Measurements from ENCODE around the gene NXN. TPM values are rescaled to one million over a fixed set of nuclear protein-coding genes. Genes with fewer than 3 reads are reported as not detected.

NXN gene
- polyA plus RNA-seq, 1 of the 3 experiments (the other 2 are of a cell fraction): 23.9 TPM

Small RNAs within 50 kb of the gene (small RNA-seq; reads per million reads assigned to genes)
- gene MIR3183: 0 to 0.20 (median 0) reads per million in 7 experiments

Other genes with a start within 250 kb of the NXN start
- gene TLCD3A, start 247.2 kb downstream of the NXN start, polyA plus RNA-seq (2012; rRNA removed): 31.7 and 34.4 TPM in 2 replicates
- gene GEMIN4, start 227.5 kb downstream of the NXN start, polyA plus RNA-seq (2012; rRNA removed): 10.7 and 12.5 TPM in 2 replicates
- gene GLOD4, start 197.5 kb downstream of the NXN start, polyA plus RNA-seq (2012; rRNA removed): 34.3 and 40.0 TPM in 2 replicates
- 16.4 and 17.4 TPM in 2 replicates for gene MRM3, start 197.4 kb downstream of the NXN start, polyA plus RNA-seq (2012; rRNA removed)
- 9.9 and 10.7 TPM in 2 replicates for gene TIMM22, start 17.4 kb upstream of the NXN start, polyA plus RNA-seq (2012; rRNA removed)
- 86.1 and 117 TPM in 2 replicates for gene ABR, start 200.2 kb upstream of the NXN start, polyA plus RNA-seq (2012; rRNA removed)